AG08396 (cell line): ENCODE measurements around the gene CDH10.

Experiments
- DNase-seq: peaks from one replicate; pipeline ENCODE4 v3.0.0; 2012; ENCODE audit warnings: low spot score, mixed read lengths

Gene CDH10

GRCh38 chr5:24480952-24481351 is 163.8 kb downstream of the CDH10 start:
- no peak for DNase-seq

- DNase-seq: no peak
Measured at GRCh38 chr5:24477958-24478357, 166.8 kb downstream of the CDH10 start.

GRCh38 chr5:24475101-24475500 is 169.7 kb downstream of the CDH10 start:
- DNase-seq: no peak

GRCh38 chr5:24474685-24475084 is 170.1 kb downstream of the CDH10 start:
- no peak for DNase-seq

GRCh38 chr5:24472518-24472917 is 172.3 kb downstream of the CDH10 start:
- no peak for DNase-seq

- DNase-seq: no peak
Measured at GRCh38 chr5:24444414-24444813, 200.4 kb downstream of the CDH10 start.

GRCh38 chr5:24439465-24439864 is 205.3 kb downstream of the CDH10 start:
- no peak for DNase-seq
